DMS79 (cell line): ENCODE measurements around the gene AVP.
A peak's percentile ranks its signal among the peaks of the same experiment; 100 is the strongest.
"Not testable (repeated sequence)": the region's sequence is repeated elsewhere in the genome, so short reads cannot be mapped to it uniquely, and the experiment has no call there.

Experiments used
- DNase-seq: peaks from one replicate; lab custom pipeline; 2025; lab: John Stamatoyannopoulos, UW

The AVP gene, protein sequence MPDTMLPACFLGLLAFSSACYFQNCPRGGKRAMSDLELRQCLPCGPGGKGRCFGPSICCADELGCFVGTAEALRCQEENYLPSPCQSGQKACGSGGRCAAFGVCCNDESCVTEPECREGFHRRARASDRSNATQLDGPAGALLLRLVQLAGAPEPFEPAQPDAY

DNA sequence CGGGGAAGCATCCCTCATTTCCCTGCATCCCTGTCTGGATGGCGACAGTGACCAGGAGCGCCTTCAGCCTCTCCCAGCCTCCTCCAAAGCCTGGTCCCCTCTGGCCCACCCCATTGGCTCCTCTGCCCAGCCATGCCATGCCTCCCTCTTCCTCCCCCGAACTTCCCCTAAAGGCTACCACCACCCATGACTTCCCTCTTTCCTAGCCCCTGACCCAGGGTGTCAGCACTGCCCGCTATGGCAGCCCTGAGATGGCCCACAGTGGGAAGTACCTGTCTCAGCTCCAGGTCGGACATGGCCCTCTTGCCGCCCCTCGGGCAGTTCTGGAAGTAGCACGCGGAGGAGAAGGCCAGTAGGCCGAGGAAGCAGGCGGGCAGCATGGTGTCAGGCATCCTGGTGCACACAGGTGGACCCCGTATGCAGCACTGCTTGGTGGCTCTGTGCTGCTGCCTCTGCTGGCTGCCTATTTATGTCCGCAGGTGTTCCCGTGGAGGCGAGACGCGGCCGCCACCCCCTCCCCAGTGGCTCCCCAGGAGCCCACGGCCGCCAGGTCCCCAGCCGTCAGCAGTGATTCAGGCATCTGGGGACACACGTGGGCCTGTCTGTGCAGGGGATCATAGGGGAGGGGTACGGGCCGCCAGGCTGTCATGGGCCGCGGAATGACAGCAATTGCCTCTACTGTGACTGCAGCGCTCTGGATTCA is at the start of gene AVP:
TSS of gene AVP (minus strand) at position 442 of the 703 bp plus-strand sequence. CDS start at position 392, 50 bp downstream.
- DNase-seq, result no peak

DNA sequence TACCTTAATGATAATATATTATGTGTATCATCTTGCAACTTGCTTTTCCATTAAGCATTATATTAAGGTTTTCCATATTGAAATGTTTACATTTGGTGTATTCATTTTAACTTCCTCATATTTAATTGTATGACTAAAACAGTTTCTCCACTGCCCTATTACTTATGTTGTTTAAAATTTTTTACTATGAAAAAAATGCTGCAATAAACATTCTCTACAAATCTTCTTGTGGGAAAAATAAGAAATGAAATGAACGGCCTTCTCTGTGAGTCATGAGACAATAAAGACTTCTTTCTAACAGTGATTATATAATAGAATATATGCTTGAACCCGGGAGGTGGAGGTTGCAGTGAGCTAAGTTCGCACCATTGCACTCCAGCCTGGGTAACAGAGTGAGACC is 49.6 kb upstream of the AVP start:
- no peak for DNase-seq

DNA sequence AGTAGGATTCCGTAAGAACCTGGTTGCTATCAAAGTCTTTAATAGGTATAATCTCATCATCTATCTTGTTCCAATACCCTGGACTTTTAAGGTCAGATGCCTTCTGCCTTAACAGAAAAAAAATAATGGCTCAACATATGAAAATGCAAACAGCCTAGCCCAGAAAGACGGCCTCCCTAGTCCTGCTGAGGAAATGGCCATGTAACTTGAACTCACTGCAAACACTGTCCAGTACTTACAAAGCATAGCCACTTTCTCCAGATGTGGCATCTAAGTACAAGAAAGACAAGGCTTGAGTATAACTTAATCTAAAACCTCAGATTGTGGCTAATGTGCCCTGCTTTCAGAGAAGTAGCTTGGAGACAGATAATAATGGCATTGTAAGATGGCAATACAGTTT is 48.6 kb upstream of the AVP start:
- no peak for DNase-seq

DNA sequence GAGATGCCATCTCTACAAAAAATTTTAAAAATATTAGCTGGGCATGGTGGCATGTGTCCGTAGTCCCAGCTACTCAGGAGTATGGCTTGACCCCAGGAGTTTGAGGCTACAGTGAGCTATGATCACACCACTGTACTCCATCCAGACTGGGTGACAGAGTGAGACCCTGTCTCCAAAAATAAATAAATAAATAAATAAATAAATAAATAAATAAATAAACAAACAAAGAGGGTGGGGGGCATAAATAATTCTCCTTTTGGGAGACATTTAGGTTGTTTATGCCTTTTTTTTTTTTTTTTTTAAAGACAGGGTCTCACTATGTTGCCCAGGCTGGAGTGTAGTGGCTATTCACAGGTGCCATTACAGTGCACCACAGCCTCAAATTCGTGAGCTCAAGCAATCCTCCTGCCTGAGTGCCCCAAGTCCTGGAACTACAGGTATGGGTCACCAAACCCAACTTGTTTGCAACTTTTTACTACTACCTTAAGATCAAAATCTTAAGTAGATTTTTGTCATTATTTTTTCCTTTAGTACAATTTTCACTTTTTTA is 45.6 kb upstream of the AVP start:
- no peak for DNase-seq

DNA sequence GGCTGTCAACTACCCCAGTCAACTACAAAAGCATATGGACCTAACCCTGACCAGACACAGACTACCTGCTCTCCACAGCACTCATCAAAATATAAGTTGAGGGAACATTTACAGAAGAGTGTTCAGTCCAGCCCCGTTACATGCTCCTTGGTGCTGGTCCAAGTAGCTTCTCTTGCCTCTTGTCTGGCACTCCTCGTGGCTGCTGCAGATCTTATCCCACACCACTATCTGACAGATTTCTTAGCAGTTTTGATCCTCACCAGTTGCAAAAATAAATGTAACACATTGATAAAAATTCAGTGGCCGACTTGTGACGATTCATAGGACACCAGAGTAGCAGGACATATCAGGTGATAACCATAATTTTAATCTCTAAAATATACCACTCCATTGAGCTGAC is 44.6 kb upstream of the AVP start:
- DNase-seq, result no peak

DNA sequence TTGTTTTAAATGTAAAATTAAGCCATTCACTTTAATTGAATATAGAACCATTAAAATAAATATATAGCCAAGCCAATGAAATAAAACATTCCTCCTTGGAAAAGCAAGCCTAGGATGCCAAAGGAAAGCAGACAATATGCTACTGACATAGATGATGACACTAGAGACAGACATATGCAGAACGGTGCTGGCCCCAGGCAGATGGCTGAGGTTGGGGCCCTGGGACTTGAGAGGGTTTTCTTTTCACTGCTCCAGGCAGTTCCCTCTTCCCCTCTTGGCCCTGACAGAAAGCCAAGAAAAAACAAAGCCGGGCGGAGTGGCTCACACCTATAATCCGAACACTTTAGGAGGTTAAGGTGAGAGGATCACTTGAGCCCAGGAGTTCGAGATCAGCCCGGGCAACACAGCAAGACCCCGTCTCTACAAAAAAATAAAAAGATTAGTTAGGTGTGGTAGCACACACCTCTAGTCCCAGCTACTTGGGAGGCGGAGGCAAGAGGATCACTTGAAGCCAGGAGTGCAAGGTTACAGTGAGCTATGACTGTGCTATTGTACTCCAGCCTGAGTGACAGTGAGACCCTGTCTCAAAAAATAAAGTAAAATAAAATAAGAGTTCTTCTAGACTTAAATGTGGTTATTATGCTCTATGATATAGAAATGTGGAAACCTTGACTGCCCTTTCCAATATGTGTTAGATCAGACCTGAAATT is 43.9 kb upstream of the AVP start:
- DNase-seq, result no peak

DNA sequence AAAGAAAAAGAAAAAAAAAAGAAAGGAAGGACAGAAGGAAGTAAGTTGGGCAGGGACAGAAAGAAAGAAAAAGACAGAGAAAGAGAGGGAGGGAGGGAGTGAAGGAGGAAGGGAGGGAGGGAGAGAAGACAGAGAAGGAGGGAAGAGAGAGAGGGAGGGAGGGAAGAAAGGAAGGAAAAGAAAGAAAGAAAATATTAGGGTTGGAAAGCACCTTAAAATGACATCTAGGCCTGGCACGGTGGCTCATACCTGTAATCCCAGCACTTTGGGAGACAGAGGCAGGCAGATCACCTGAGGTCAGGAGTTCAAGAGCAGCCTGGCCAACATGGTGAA is 42.0 kb upstream of the AVP start:
- DNase-seq, result no peak

DNA sequence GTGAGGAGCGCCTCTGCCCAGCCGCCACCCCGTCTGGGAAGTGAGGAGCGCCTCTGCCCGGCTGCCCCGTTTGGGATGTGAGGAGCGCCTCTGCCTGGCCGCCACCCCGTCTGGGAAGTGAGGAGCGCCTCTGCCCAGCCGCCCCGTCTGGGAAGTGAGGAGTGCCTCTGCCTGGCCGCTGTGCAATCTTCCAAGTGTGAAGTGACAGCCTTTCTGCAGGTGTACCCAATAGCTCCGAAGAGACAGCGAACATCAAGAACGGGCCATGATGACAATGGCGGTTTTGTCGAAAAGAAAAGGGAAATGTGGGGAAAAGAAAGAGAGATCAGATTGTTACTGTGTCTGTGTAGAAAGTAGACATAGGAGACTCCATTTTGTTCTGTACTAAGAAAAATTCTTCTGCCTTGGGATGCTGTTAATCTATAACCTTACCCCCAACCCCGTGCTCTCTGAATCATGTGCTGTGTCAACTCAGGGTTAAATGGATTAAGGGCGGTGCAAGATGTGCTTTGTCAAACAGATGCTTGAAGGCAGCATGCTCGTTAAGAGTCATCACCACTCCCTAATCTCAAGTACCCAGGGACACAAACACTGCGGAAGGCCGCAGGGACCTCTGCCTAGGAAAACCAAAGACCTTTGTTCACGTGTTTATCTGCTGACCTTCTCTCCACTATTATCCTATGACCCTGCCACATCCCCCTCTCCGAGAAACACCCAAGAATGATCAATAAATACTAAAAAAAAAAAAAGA is 41.4 kb upstream of the AVP start:
- not testable (repeated sequence) for DNase-seq

DNA sequence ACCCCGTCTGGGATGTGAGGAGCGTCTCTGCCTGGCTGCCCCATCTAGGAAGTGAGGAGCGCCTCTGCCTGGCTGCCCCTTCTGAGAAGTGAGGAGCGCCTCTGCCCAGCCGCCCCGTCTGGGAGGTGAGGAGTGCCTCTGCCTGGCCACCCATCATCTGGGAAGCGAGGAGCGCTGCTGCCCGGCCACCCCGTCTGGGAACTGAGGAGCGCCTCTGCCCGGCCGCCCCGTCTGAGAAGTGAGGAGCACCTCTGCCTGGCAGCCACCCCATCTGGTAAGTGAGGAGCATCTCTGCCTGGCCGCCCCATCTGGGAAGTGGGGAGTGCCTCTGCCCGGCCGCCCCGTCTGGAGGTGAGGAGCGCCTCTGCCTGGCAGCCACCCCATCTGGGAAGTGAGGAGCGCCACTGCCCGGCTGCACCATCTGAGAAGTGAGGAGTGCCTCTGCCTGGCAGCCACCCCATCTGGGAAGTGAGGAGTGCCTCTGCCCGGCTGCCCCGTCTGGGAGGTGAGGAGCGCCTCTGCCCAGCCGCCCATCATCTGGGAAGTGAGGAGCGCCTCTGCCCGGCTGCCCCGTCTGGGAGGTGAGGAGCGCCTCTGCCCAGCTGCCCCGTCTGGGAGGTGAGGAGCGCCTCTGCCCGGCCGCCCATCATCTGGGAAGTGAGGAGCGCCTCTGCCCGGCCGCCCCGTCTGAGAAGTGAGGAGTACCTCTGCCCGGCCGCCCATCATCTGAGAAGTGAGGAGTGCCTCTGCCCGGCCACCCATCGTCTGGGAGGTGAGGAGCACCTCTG is 40.4 kb upstream of the AVP start:
- DNase-seq, result not testable (repeated sequence)

DNA sequence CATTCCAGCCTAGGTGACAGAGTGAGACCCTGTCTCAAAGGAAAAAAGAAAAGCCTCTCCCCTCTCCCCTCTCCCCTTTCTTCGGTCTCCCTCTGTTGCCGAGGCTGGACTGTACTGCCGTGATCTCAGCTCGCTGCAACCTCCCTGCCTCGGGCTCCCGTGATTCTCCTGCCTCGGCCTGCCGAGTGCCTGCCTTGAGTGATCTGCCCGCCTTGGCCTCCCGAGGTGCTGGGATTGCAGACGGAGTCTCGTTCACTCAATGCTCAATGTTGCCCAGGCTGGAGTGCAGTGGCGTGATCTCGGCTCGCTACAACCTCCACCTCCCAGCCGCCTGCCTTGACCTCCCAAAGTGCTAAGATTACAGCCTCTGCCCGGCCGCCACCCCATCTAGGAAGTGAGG is 39.6 kb upstream of the AVP start:
- DNase-seq, result not testable (repeated sequence)

DNA sequence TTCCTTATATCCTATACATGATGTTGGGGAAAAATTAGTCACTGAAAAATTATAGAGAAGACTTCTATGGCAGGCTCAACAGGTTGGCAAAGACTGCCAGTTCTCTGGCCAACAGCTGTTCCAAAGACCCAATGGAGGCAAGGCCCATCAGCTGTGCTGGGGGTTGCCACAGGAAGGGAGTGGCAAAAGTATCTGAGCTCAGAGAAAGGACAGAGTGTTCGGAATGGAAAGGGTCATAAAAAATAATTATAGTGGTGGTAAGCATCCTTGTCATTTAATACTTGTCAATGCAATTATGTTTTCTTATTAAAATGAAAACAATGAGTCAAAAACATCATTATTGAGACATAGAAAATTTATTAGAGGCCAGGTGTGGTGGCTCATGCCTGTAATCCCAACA is 39.0 kb upstream of the AVP start:
- no peak for DNase-seq

DNA sequence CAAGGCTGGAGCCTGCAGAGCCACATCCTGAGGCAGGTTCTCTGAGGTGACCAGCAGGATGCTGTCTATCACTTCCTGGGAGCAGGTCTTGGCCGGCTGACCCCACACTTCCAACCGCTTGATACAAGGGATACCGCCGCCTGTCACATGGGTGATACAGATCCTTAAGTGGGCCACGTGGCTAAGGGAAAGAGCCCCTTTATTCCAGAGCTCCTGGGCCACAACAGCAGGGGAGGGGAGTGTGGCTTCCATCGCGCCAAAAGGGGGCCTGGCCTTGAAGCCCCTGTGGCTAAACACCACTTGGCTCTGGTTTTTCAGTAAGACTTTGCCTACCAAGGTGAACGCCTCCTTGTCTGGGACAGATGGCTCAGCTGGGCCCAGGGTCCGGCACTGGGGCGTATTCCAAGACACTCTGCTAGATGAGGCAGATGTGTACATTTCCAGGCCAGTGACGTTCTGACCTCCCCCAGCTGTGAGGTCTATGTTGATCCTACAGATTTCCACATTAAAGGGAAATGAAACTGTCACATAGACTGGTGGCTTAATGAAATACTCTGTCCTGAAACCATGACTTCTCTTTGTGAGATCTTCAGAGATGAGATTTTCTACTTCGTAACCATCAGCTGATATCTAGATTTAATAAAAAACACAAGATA is 37.6 kb upstream of the AVP start:
- no peak for DNase-seq

DNA sequence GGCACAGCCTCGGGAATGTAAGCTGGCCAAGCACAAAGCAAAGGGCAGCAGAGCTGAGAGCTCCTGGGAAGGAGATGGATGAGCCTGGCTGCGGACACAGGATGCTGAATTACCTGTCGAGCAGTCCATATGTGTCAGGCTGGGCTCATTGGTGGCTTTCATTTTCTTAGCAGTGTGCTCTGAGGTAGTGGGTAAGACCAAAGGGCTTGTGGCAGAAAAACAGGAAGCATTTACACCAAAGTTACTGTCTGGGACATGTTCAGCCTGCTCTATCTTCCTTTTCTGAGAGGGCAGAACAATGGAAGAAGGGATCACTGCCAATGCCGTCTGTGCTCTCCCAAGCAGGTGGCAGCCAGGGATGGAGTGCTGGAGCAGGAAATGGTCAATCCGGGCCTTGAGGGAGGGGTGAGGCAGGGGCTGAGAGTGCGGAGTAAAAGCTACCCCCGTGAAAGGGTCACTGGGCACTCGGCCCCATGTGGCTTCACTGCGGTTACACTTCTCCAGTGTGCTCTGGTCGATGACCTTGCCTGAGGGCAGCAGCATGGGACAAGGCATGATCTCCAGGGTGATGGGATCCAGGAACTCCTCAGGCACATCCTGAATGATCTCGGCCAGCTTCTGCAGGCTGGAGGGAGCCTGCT is 36.9 kb upstream of the AVP start:
- DNase-seq, result no peak

DNA sequence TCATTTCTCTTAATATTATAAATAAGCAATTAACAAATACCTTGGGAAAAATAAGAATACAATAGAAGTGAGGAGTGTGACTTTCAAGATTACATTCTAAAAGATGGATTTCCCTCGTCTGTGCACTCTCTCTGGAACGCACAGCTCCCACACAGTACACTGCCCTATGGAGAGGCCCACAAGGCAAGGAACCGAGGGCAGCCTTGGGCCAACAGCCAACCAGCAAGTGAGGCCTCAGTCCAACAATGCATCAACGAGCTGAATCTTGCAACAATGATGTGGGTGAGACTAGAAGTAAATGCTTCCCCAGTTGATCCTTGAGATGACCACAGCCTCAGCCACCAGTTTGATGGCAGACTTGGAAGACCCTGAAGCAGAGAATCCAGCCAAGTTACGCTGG is 34.5 kb upstream of the AVP start:
- no peak for DNase-seq

DNA sequence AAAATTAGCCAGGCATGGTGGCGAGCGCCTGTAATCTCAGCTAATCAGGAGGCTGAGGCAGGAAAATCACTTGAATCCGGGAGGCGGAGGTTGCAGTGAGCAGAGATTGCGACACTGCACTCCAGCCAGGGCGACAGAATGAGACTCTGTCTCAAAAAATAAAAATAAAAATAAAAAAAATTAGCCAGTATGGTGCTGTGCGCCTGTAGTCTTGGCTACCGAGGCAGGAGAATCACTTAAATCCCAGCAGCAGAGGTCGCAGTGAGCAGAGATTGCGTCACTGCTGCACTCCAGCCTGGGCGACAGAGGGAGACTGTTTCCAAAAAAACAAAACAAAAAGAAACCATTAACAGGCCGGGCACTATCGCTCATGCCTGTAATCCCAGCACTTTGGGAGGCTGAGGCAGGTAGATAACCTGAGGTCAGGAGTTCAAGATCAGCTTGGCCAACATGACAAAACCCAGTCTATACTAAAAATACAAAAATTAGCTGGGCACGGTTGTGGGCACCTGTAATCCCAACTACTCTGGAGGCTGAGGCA is 33.4 kb upstream of the AVP start:
- DNase-seq, result peak; percentile 20

DNA sequence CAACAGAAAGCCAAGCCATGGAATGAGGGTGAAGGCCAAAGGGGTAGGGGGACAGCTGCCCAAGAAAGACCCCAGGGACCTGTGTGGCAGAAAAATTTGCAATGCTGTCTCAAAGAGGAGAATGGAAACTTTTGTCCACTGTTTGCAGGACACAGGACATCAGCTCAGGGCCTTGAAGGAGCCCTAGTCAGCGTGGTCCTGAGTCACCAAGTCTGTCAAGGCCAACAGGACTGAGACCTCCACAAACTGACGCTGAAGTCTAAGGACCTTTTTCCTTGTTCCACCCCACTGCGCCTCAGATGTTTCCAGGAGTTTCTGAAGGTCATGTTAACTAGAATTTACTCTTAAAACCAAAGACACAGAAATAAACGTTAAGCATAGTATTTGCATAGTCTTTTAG is 31.8 kb upstream of the AVP start:
- DNase-seq, result no peak

DNA sequence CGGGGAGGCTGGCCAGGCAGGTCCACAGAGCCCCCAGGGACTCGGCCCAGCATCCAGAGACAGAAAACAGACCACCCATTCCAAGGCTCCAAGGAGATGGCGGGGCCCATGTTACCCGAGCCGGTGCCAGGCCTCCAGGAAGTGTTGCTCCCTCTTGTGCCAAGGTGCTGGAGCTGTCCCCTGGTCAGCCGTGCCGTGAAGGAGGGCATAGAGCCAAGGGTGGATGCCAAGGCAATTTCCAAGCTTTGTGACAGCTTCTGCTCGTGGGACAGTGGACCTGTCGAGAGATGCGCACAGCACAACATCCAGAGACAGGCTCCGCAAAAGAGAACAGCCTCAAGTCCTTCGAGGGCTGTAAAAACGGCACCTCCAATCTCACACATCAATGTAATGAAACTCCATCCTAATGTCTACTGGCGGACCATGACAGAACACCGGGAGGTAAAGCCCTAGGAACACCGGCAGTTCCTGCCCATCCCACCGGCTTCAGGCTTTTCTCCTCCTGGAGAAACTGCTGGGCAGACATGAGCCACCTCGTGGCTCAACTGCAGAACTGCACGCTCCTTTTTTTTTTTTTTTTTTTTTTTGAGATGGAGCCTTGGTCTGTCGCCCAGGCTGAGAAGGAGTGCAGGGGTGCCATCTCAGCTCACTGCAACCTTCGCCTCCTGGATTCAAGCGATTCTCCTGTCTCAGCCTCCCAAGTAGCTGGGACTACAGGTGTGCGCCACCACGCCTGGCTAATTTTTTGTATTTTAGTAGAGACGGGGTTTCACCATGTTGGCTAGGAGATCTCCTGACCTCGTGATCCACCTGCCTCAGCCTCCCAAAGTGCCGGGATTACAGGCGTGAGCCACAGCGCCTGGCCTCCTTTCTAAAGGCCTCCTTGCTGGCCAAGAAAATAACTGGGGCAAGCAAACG is 30.9 kb upstream of the AVP start:
- peak; percentile 16 for DNase-seq

DNA sequence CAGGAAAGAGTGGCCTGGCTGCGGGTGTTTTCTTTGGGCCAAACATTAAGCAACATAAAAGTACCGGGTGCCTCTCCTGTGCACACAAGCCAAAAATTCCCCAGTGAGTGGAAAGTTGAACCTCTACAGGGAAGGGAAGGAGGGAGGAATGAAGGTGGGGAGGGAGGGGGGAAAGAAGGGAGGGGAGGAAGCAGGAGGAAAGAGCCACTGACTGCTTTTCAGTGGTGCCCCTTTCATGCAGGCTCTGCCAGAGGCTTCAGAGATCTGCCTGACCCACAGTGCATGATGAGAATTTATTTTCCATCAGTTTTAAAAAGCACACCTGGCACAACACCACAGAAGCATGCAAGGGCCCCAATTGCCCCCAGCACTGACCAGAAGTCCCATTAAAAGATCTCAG is 27.5 kb upstream of the AVP start:
- no peak for DNase-seq

DNA sequence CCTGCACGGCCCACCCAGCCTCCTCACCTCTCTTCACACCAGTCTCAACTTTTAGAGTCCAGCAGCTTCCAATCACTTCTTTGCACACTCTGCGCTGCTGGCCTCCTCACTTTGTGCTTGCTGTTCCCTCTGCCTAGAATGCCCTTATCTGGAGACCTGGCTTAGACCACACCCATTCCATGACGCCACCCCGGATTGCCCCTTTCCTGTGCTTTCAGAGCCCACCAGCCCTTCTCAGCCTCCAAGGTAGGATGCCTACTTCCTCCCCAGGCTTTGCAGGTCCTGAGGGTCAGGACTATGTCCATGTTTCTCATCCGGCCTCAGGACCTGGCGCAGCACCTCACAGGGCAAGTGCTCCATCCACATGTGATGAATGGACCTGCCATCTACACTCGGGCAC is 27.0 kb upstream of the AVP start:
- no peak for DNase-seq
